NCI-H2227 (cell line): ENCODE measurements around the gene TRDMT1.
A peak's percentile ranks its signal among the peaks of the same experiment; 100 is the strongest.

Source experiments
- DNase-seq: peaks from one replicate; lab custom pipeline; 2025; ENCODE audit not compliant: unreplicated experiment; lab: John Stamatoyannopoulos, UW

Gene TRDMT1

GRCh38 chr10:17232276-17232960 lies 30.9 kb upstream of the TRDMT1 start:
- no peak for DNase-seq

- no peak for DNase-seq
Measured at GRCh38 chr10:17231788-17232187, 30.3 kb upstream of the TRDMT1 start.

GRCh38 chr10:17229967-17230682 lies 28.7 kb upstream of the TRDMT1 start:
- DNase-seq: peak; percentile 17

- no peak for DNase-seq
Measured at GRCh38 chr10:17229717-17229966, 28.2 kb upstream of the TRDMT1 start.

GRCh38 chr10:17229016-17229716 lies 27.7 kb upstream of the TRDMT1 start:
- no peak for DNase-seq

GRCh38 chr10:17228091-17229015 lies 26.9 kb upstream of the TRDMT1 start, which contains the start of gene VIM:
VIM (plus strand) TSS chr10:17228241; CDS start chr10:17229423, 1,182 bp downstream.
- DNase-seq: no peak

- no peak for DNase-seq
Measured at GRCh38 chr10:17227367-17228090, 26.1 kb upstream of the TRDMT1 start.

- no peak for DNase-seq
Measured at GRCh38 chr10:17226891-17227303, 25.4 kb upstream of the TRDMT1 start.

GRCh38 chr10:17225808-17226207 lies 24.3 kb upstream of the TRDMT1 start:
- no peak for DNase-seq

- DNase-seq: no peak
Measured at GRCh38 chr10:17222329-17222728, 20.9 kb upstream of the TRDMT1 start.

GRCh38 chr10:17220652-17221100 lies 19.2 kb upstream of the TRDMT1 start:
- no peak for DNase-seq

- DNase-seq: no peak
Measured at GRCh38 chr10:17219024-17219423, 17.6 kb upstream of the TRDMT1 start.

- no peak for DNase-seq
Measured at GRCh38 chr10:17217631-17218232, 16.3 kb upstream of the TRDMT1 start.

- DNase-seq: no peak
Measured at GRCh38 chr10:17216901-17217395, 15.5 kb upstream of the TRDMT1 start.

GRCh38 chr10:17216217-17216900 lies 14.9 kb upstream of the TRDMT1 start:
- DNase-seq: no peak

GRCh38 chr10:17215782-17216122 lies 14.3 kb upstream of the TRDMT1 start:
- no peak for DNase-seq

GRCh38 chr10:17214971-17215781 lies 13.7 kb upstream of the TRDMT1 start:
- DNase-seq: no peak

- DNase-seq: no peak
Measured at GRCh38 chr10:17214526-17214925, 13.1 kb upstream of the TRDMT1 start.
